NCI-H526 treated with DMSO at 0.1 percent for 48 hours (cell line): ENCODE data around the gene DHX9.

Experiments
- DNase-seq: peaks from one replicate; lab custom pipeline; 2025; lab: John Stamatoyannopoulos, UW

Gene DHX9

DNA sequence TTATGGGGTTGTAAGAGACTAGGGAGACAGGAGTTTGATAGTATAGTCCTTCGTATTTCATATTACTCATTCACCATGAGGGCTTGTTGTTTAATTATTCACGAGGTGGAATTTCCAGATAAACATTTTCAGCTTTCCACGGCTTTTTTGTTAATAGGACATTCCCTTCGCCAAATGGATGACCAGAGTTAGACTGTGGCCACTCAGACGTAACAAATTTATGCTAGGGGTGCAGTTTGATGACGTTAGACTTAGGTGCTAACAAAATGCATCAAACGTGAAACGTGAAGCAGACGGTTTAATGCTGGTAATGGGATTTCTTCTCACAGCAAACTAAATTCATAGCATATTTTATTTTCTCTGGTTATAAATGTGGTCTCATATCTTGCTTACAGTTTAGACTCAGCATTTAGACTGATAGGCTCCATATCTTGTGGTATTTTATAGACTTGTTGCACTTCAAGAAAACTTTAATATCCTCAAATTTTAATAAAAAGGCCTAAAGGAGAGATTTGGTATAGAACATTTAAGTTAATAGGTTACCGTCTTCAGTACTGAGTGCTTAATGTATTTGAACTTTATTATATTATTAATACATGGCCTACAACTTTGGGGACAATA is 2.3 kb downstream of the DHX9 start:
- DNase-seq, result peak; percentile 63

DNA sequence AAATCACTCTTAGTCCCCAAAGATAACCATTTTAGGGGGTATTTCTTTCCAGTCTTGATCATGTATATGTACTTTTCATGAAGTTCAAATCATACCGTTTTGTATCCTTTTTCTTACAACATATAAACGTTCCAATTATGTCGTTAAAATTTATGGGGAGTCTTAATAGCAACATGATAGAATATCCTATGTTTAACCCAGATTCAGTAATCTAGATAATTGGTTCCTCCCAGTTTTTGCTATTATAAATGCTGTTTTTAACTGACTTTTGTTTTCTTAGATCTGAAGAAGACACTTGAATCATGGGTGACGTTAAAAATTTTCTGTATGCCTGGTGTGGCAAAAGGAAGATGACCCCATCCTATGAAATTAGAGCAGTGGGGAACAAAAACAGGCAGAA is 3.1 kb downstream of the DHX9 start:
- DNase-seq, result no peak

DNA sequence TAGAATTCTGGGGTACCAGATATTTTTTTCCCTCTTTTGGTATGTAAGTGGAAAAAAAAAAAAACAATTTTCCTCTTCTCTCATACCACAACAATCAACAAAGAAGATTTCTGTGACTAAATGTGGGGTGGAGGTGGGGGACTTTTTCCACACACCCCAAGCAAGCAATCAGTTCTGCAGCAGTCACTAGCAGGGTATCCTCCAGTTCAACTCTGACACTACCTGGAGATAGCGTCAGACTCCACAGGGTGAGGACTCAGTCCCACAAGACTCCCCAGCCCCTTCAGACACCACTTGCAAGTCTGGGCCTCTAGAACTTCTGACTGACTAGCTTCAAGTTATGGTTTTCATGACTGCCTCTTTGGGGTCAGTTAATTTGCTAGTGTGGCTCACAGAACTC is 6.2 kb downstream of the DHX9 start:
- no peak for DNase-seq

DNA sequence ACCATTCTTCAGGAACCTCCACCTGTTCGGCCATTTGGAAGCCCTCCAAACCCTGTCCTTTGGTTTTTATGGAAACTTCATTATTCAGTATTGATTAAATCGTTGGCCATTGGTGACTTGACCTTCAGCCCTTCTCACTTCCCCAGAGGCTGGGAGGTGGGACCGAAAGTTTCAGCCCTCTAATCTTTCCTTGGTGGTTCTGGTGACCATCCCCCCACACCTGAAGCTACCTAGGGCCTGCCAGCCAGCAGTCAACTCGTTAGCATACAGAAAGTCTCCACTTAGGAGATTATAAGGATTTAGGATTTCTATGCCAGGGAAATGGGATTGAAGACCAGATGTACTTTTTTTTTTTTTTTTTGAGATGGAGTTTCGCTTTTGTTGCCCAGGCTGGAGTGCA is 6.7 kb downstream of the DHX9 start:
- no peak for DNase-seq

DNA sequence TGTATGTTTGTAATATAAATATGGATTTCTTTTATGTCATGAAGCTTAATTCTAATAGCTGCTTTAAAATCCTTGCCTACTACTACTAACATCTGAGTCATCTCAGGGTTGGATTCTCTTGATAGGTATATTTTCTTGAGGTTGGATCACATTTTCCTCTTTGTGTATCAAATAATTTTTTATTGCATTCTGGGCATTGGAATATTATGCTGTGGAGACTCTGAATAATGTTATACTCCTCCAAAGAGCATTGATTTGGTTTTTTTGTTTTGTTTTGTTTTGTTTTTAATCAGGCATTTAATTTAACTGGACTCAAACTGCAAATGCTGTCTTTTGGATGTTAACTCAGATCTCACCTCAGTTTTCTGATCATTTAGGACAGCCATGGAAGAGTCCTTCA is 8.0 kb downstream of the DHX9 start:
- no peak for DNase-seq

DNA sequence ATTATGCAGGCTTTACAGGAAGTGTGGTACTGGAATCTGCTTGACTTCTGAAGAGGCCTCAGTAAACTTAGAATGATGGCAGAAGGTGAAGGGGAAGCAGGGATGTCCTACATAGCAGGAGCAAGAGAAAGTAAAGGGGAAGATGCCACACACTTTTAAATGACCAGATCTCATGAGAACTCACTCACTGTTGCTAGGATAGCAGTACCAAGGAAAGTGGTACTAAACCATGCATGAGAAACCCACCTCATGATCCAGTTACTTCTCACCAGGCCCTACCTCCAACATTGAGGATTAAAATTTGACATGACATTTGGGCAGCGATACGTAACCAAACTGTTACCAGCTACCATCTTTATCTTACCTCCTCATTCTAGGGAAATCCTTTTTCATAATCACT is 9.6 kb downstream of the DHX9 start:
- DNase-seq, result no peak

DNA sequence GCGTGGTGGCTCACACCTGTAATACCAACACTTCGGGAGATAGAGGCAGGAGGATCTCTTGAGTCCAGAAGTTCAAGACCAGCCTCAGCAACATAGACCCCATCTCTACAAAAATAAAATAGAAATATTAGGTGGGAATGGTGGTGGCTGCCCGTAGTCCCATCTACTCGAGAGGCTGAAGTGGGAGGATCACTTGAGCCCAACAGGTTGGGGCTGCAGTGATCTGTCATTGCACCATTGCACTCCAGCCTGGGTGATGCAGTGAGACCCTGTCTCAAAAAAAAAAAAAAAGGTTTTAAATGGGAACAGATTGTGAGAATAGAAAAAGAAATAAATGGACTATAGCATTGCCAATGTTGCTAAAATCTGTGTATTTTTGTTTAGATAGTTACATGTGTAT is 11.2 kb downstream of the DHX9 start:
- no peak for DNase-seq

DNA sequence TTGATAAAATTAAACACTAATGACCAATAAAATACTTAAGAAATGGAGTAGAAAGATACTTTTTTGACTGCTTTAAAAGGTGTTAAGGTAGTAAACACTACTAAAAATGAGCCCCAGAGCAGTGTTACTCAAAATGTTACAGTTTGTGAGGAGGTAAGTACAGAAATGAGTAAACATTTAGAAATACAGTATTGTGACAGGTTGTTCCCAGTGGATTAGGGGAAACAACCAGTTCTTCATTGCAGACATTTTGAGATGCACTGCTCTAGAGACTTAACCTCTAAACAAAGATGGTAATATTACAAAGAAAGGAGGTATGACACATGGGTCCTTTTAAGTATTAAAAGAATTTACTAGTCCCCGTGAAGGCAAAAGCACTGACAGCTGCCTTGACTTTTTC is 12.7 kb downstream of the DHX9 start:
- DNase-seq, result no peak

DNA sequence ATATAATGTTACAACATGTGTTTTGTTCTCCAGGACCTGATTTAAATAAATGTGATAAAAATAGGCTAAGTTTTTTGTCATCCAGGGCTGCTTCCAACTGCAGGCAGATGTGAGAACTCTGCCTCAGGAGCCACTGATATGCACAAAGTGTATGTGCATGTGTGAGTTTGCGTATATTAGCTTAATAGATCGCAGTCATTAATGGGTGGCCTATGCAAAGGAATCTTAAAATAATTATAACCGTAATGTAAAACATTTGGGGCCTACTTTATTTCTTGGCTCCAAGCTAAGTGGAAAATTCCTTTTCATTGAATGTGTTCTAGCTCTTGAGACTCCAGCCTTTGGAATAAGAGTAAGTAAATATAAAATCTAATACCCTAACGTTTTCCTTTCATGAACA is 16.8 kb downstream of the DHX9 start:
- DNase-seq, result no peak

DNA sequence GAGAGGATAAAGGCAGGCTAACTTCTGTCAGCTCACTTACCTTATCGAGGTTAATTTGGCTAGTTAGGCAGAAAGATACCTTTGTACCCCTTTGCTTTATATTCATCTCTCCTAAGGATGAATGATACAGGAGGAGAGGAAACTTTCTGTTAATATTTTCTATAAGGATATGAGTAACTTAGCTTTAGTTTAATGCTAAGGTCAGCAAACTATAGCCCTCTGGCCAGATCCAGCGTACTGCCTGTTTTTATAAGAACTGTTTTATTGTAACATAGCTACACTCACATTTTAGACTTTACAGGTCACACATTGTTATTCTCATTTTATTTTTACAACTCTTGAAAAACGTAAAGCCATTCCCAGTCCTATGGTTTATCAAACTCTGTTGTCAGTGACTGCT is 18.1 kb downstream of the DHX9 start:
- no peak for DNase-seq

DNA sequence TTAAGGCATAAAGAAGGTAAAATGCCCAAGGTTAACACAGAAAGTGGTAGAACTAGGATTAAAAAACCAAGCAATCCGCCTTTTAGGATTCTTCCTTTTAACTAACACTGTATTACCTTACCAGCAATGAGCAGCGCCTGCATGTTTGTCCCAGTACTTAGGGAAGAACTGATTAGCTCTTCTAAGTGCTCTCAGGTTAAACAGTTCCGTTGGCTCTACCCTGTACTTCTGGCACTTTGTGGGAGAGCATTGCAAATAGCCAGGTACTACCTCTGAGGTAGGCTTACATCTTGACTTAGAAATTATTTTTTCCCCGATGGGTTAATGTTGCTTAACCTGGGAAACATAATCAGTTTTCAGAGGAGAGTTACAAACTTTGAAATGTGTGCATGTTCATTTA is 21.5 kb downstream of the DHX9 start:
- no peak for DNase-seq

DNA sequence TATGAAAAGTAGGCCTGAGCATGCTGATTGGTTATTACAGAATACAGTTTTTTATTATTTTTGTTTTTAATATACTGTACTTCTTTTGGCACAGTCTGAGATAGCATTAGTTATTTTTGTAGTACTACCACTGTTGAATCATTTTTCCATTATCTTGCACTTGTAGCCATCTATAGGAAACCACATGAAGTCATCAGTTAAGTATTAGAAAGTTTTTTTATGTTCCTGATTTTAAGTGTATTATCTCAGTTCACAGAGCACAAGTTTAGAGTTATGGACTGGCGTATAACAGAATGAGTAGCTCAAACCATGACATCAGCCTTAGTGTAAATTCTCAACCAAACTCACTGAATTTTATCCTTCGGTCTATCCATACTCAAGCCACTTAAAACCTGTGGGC is 22.8 kb downstream of the DHX9 start:
- DNase-seq, result no peak

DNA sequence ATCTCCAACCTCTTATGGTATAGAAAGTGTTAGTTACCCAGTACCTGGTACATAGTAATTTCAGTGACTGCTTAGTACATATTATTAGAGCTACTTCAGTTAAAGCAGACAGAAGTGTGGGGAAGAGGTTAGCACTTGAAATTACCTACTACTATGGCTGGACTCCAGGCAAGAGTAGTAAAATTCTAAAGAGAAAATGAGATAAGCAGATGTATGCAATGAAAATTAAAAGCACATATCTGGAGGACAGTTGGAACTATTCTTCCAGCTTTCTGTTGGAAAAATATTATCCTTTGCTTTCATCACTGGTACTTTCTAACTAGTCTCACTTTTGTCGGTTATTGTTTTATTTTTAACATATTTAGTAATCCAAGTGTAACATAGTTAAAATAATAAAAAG is 23.7 kb downstream of the DHX9 start:
- no peak for DNase-seq

DNA sequence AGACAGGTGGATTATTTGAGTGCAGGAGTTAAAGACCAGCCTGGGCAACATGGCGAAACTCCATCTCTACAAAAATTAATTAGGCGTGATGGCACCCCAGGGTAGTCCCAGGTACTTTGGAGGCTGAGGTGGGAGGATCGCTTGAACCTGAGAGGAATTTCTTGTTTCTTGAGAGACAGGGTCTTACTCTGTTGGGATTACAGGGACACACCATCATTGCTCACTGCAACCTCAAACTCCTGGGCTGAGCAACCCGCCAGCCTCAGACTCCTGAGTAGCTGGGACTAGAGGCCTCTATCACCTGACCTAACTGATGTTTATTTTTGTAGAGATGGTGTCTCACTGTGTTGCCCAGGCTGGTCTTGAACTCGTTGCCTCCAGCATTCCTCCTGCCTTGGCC is 24.8 kb downstream of the DHX9 start:
- DNase-seq, result no peak

DNA sequence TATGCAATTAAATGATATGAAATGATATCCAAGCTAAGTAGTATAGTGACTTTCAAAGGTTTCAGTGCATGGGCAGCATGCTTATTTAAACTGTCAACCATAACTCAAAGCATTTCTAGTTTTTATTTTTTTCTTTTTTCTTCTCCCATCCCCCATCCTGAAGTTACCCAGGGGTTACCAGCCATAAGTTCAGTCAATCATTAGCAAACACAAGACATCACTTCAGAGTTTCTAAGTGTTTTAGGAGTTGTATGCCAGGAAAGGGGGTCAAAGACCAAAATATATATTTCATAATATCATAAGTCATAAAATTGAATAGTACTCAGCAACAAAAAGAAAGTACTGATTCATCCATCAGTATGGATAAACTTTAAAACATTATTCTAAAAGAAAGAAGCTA is 28.7 kb downstream of the DHX9 start:
- no peak for DNase-seq

DNA sequence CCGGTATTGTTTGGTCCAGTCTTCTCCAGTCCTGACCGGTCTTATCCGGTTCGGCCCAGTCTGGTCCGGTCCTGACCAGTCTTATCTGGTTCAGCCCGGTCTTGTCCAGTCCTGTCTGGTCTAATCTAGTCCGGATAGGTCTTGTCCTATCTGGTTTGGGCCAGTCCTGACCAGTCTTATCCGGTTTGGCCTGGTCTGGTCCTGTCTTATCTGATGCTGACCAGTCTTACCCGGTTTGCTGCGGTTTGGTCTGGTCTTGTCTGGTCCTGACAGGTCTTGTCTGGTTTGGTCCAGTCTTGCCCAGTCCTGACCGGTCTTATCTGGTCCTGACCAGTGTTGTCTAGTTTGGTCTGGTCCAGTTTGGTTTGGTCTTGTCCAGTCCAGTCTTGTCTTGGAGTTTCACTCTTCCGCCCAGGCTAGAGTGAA is 30.1 kb downstream of the DHX9 start:
- DNase-seq, result no peak

DNA sequence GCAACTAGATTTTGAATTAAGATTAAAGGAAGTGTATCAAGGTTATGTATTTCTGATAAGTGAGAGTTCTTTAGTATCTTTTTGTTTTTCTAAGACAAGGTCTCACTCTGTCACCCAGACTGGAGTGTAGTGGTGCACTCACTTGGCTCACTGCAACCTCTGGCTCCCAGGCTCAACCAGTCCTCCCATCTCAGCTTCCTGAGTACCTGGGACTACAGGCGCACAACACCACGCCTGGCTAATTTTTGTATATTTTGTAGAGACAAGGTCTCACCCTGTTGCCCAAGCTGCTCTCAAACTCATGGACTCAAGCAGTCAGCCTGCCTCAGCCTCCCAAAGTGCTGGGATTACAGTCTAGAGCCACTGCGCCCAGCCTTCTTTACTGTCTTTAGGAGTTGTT is 33.7 kb downstream of the DHX9 start:
- DNase-seq, result no peak

DNA sequence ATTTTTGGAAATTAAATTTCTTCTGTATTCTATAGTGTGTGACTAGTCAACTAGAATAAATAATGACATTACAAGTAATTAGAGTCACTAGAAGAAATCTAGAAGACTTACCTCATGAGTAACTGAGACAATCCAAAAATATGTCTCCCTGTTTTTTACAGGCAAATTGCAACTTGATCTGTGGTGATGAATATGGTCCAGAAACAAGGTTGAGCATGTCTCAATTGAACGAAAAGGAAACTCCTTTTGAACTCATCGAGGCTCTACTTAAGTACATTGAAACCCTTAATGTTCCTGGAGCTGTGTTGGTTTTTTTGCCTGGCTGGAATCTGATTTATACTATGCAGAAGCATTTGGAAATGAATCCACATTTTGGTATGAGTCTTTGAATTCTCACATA is 36.7 kb downstream of the DHX9 start:
- no peak for DNase-seq

DNA sequence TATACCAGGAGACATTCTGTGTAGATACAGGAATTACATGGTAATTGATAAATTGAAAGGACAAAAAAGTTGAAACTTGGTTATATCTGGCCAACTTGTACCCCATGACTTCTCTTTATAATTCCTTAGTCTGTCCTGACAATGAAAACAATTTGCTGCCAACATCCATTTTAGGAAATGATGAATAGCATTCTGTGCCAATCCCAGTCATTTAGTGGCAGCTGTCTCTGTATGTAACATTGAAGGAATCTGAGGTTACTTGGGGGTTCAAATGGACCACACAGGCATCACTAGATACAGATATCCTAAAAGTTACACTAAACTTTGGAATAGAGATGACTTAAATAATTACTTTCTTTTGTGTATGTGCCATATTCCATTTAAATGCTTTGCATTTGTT is 38.2 kb downstream of the DHX9 start:
- no peak for DNase-seq

DNA sequence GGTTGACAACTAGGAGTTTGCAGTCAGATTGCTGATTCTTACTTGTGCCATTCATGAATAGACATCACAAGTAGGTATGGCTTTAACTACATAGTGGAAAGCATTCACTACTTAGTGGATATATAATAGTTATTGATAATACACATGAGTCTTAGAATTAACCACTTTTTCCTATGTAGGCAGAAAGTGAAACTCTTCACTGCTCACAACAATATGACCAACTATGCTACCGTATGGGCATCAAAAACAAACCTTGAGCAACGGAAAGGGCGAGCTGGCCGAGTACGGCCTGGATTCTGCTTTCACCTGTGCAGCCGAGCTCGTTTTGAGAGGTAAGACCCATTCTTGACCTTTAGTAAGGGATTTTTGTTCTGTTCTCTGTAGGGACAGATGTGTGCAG is 38.7 kb downstream of the DHX9 start:
- no peak for DNase-seq

DNA sequence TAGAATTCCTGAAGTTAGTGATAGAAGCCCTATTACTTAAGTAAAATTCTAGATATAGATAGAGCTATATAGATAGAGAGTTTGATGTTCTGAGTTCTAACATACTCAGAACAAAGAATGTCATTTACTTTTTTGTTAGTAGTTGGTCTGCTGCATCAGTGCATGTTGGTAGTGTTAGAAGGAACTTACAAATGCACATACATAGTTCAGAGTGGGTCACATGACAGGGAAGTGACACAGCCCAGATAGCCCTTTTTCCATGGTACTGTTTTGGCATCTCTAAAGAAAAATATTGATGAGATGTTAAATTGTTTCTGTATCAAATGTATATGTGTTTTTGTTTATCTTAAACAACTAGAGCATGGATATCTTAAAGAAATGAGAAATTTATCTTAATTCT is 45.7 kb downstream of the DHX9 start:
- no peak for DNase-seq

DNA sequence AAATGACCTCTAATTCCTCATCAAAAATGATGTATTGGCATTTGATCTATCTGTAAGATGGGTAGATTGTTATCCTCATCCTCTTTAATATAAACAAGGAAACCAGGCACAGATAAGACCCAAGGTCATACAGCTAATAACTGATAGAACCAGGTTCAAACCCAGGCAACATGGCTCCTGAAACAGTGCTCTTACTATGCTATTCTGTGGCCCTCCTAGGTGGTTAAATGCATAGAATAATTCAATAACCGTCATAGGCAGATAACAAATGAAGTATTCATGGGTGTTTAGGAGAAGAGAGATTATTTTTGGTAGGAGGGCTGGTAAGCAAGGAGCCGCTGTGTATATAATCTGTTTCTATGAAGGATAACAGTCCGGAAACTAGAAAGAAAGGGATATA is 46.4 kb downstream of the DHX9 start:
- no peak for DNase-seq

DNA sequence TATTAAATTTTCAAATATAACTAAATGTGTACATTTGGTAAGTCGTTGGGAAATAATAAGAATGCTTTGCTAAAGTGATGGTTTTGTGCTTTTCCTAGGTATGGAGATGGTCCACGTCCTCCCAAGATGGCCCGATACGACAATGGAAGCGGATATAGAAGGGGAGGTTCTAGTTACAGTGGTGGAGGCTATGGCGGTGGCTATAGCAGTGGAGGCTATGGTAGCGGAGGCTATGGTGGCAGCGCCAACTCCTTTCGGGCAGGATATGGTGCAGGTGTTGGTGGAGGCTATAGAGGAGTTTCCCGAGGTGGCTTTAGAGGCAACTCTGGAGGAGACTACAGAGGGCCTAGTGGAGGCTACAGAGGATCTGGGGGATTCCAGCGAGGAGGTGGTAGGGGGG is 47.8 kb downstream of the DHX9 start:
- no peak for DNase-seq

DNA sequence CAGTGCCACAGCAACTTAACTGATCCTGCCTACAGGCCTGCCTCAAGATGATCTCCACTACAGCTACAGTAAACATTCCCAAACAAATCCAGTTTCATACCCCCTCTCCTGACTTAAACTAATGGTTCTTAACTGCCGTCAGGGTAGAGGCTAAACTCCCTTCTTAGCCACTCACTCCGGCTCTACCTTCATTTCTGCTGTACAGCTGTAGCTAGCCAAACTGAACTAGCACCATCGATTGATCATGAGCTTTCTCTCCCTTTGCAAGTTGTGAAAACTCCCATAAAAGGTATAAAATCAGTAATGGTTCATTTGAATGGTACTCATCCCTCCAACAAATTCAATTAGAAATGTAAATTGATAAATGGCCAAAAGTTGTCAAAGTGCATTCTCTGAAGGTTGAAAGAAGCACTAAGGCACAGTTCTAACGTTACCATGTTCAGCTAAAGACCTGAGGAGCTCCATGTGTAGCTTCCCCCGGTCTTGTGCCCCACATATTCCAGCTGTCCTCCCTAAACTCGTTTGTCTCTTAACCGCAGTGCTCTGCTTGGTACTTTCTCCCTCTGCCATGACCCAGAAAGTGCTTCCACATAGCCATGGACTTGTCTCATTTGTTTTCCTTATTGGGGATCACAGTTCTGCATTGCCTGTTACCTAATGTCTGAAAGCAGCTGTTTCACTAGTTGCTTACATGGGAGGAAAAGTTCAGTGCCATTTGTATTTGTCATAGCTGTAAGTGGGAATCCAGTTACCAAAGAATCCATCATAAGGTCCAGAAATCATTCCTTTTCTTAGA is 49.8 kb downstream of the DHX9 start:
- DNase-seq, result no peak
